Adrenal gland (tissue), 5 donors: ENCODE data around the gene MRPS35.

Experiments used
- CTCF ChIP-seq, 6 experiments: fragments of 450-650 bp in 4 of 6; fragments of 200-600 bp in 2 of 6; sonication (generic) in 1 of 6; IDR thresholded peaks; 1 replicate in 5 of 6; 2 replicates in 1 of 6; pipeline versions ENCODE4 v1.5.1 to v1.8.0; 2016 to 2021; ENCODE audit warnings: antibody characterized with exemption in 6 of 6, mild to moderate bottlenecking in 2 of 6, moderate library complexity in 1 of 6
- POLR2A ChIP-seq, 2 donors: fragments of 450-650 bp; IDR thresholded peaks; one replicate each; pipeline ENCODE4 v1.6.1; 2017; ENCODE audit warnings: antibody characterized with exemption in 2 of 2, mild to moderate bottlenecking in 2 of 2, moderate library complexity in 1 of 2
- donor health status: DM: no; HTN: no; CAD: no.

DNA sequence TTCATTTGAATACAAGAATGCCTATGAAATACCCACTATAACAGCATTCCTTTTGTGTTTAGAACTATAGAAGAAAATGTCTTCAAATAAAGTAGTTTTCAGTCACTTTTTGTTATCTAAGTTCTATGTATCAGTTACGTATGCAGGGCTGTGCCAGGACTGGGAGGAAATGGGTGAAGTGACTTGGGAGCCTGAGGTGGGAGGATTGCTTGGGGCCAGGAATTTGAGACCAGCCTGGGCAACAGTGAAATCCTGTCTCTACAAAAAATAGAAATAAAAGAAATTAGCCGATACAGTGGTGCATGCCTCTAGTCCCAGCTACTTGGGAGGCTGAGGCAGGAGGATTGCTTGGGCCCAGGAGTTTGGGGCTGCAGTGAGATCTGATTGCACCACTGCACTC, 92.3 kb downstream of the MRPS35 start:
- no peak for TF ChIP-seq CTCF (IDR thresholded peaks at IDR 0.05)
- no peak for TF ChIP-seq POLR2A (IDR thresholded peaks at IDR 0.05)
